Suprapubic skin (tissue), 3 donors: ENCODE measurements around the gene DGLUCY.

Source experiments
- CTCF ChIP-seq, 2 donors: fragments of 200-600 bp in 1 of 2; fragments of 450-650 bp in 1 of 2; sonication (generic) in 1 of 2; IDR thresholded peaks; one replicate each; pipeline ENCODE4 v1.5.1; 2016 to 2019; ENCODE audit warnings: antibody characterized with exemption in 2 of 2, mild to moderate bottlenecking in 1 of 2, moderate library complexity in 1 of 2
- POLR2A ChIP-seq, 2 donors: fragments of 450-650 bp; IDR thresholded peaks; one replicate each; pipeline ENCODE4 v1.6.1; 2017; ENCODE audit warnings: antibody characterized with exemption in 2 of 2, mild to moderate bottlenecking in 2 of 2, moderate library complexity in 2 of 2

- TF ChIP-seq POLR2A (IDR thresholded peaks at IDR 0.05) (no peak), CTCF (IDR thresholded peaks at IDR 0.05) (no peak)
These were observed 32.8 kb downstream of the DGLUCY start for GRCh38 chr14:91146661-91147060.
